ENCODE measurements around the gene SLIT3. TPM values are rescaled to one million over a fixed set of nuclear protein-coding genes. Genes with fewer than 3 reads are reported as not detected.

The SLIT3 gene
- total RNA-seq, 1 experiment from 2014 or later, result 0.92 TPM

DNA sequence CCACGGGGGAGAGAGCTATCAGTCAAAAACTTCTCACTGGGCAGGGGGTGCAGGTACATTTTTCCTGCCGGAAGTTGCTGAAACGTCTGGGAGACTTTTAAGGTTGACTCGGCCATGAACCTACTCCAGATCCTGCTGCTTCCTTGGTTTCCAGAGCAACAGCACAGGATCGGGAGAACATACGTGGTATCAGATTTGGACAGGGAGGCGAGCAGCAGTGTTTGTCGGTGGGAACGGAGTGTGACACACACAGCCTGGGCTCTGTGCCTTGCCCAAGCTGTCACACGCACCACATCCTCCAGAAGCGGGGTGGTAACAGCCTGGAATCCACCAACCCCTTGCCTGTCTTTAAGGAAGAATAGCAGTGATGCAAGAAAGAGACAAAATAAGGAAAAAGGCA, 276.5 kb downstream of the SLIT3 start:
- H3K56ac ChIP-seq (ENCODE audit: insufficient read length, low read depth, low read length), result no peak overlapping the region
- no peaks in the 10 kb centered on the region for H3K79me1 ChIP-seq (ENCODE audit: insufficient read depth, low read depth, low read length, poor library complexity, severe bottlenecking)
- H3K9ac ChIP-seq (ENCODE audit: extremely low read depth, insufficient read length, low read length), result no peak overlapping the region
- no peak overlapping the region for H2BK20ac ChIP-seq (ENCODE audit: low read depth, low read length, poor library complexity, severe bottlenecking)
- Mint-ChIP-seq H3K4me3 (no peak overlapping the region), H3K4me1 (peaks cover 17 to 23% of the 10 kb centered on the region in 2 experiments), H3K27ac (no peak overlapping the region), H3K27me3 (ENCODE audit: low read depth) (peaks cover 26% of the 10 kb centered on the region), H3K36me3 (ENCODE audit: insufficient read depth in 1 of 3, low read depth in 3 of 3) (no peaks in the 10 kb centered on the region), H3K9me3 (no peaks in the 10 kb centered on the region)
- no peak overlapping the region for H2AFZ ChIP-seq (ENCODE audit: low read length)
- H4K91ac ChIP-seq (ENCODE audit: insufficient read length, low read depth, low read length), result no peak overlapping the region
- no peak overlapping the region for H3K23ac ChIP-seq (ENCODE audit: insufficient read length, low read depth, low read length)
- no peak overlapping the region for H2AK5ac ChIP-seq (ENCODE audit: insufficient read length, low read length)
- H3K9me3 ChIP-seq (ENCODE audit: control insufficient read depth, low read depth, low read length), result no peaks in the 10 kb centered on the region
- no peak overlapping the region for H3T11ph ChIP-seq (ENCODE audit: low read length)
- H2BK12ac ChIP-seq (ENCODE audit: insufficient read length, low read depth, low read length), result no peak overlapping the region
- no peak overlapping the region for H3K4ac ChIP-seq (ENCODE audit: low read depth, low read length)
- no peak overlapping the region for H3K18ac ChIP-seq (ENCODE audit: insufficient read length, low read depth, low read length)
- no peaks in the 10 kb centered on the region for H3K79me2 ChIP-seq (ENCODE audit: insufficient read depth, low read length)
- H4K8ac ChIP-seq (replicated peaks; ENCODE audit: insufficient read length, low read depth, low read length), result no peak overlapping the region
- no peak overlapping the region for H3K27ac ChIP-seq (ENCODE audit: insufficient read length, low read depth, low read length)
- no peak overlapping the region for H3K4me2 ChIP-seq (ENCODE audit: insufficient read depth, insufficient read length, low read length)
- no peak overlapping the region for H4K5ac ChIP-seq (ENCODE audit: insufficient read length, low read depth, low read length)
- no peak overlapping the region for H2BK5ac ChIP-seq (ENCODE audit: insufficient read length, low read length)
- H2BK15ac ChIP-seq (ENCODE audit: low read depth, low read length), result no peak overlapping the region
- WGBS (ENCODE audit: extremely low coverage, insufficient read length, low lambda C conversion rate), result no CpG with 5 or more reads among the region's 11 CpGs
- no peak overlapping the region for H2BK120ac ChIP-seq (ENCODE audit: low read depth, low read length, poor library complexity, severe bottlenecking)
- no peaks in the 10 kb centered on the region for H3K27me3 ChIP-seq (ENCODE audit: insufficient read depth, low read length)
- no peaks in the 10 kb centered on the region; the same call in 1 of the 2 replicates for H3K4me1 ChIP-seq (ENCODE audit: insufficient read depth, low read length)
- no peak for DNase-seq
- no peaks in the 10 kb centered on the region for H3K23me2 ChIP-seq (ENCODE audit: insufficient read length, low read depth, low read length, poor library complexity, severe bottlenecking)
- H3K14ac ChIP-seq (ENCODE audit: insufficient read depth, low read length), result no peak overlapping the region
- TF ChIP-seq, protein P1, sequence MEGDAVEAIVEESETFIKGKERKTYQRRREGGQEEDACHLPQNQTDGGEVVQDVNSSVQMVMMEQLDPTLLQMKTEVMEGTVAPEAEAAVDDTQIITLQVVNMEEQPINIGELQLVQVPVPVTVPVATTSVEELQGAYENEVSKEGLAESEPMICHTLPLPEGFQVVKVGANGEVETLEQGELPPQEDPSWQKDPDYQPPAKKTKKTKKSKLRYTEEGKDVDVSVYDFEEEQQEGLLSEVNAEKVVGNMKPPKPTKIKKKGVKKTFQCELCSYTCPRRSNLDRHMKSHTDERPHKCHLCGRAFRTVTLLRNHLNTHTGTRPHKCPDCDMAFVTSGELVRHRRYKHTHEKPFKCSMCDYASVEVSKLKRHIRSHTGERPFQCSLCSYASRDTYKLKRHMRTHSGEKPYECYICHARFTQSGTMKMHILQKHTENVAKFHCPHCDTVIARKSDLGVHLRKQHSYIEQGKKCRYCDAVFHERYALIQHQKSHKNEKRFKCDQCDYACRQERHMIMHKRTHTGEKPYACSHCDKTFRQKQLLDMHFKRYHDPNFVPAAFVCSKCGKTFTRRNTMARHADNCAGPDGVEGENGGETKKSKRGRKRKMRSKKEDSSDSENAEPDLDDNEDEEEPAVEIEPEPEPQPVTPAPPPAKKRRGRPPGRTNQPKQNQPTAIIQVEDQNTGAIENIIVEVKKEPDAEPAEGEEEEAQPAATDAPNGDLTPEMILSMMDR (conservative IDR thresholded peaks at IDR 0.05), result no peak
- no peaks in the 10 kb centered on the region for H4K20me1 ChIP-seq (ENCODE audit: control insufficient read depth, insufficient read depth, insufficient read length)
